HG02642 (cell line): ENCODE data around the gene KLK12.
"Not testable (repeated sequence)": the region's sequence is repeated elsewhere in the genome, so short reads cannot be mapped to it uniquely, and the experiment has no call there.

Source experiments
- ATAC-seq: cut with Tn5 transposase; IDR thresholded peaks from one replicate; pipeline ENCODE4 v1.9.1; 2021; ENCODE audit warnings: mild to moderate bottlenecking; ENCODE audit not compliant: unreplicated experiment, poor library complexity

Gene KLK12

GRCh38 chr19:50994129-50994528 lies 40.7 kb downstream of the KLK12 start:
- no peak for ATAC-seq

- ATAC-seq, result no peak
Observed at GRCh38 chr19:50992666-50993035, 42.2 kb downstream of the KLK12 start.

GRCh38 chr19:50984416-50984815 lies 50.4 kb downstream of the KLK12 start:
- not testable (repeated sequence) for ATAC-seq

- no peak for ATAC-seq
Observed at GRCh38 chr19:50983625-50984292, 51.0 kb downstream of the KLK12 start, which contains the start of gene KLK7. Gene KLK7, minus strand, starts transcription at chr19:50983917. Its CDS starts 1,518 bp downstream, at chr19:50982399.

- ATAC-seq, result no peak
Observed at GRCh38 chr19:50982186-50982585, 52.6 kb downstream of the KLK12 start.

- no peak for ATAC-seq
Observed at GRCh38 chr19:50981587-50982146, 53.1 kb downstream of the KLK12 start.

GRCh38 chr19:50980208-50980607 lies 54.6 kb downstream of the KLK12 start:
- ATAC-seq, result no peak

GRCh38 chr19:50979758-50980157 lies 55.0 kb downstream of the KLK12 start:
- ATAC-seq, result no peak
